Neural progenitor cell (in vitro differentiated cells): ENCODE results near the gene CYP2A13. TPM values are rescaled to one million over a fixed set of nuclear protein-coding genes. Genes with fewer than 3 reads are reported as not detected.

Experiments used
- DNase-seq: peaks from one replicate; pipeline ENCODE4 v3.0.0-alpha.2; 2016; ENCODE audit warnings: low spot score
- H2AFZ ChIP-seq: fragments of 200-600 bp; sonication (generic); replicated peaks from 2 replicates; pipeline ENCODE4 v1.6.1; 2016; ENCODE audit warnings: antibody characterized with exemption
- H3F3A ChIP-seq: fragments of 200-600 bp; sonication (generic); 2 replicates; pipeline ENCODE4 v1.6.1; 2016; ENCODE audit warnings: antibody characterized with exemption, low read depth
- H3K27ac ChIP-seq: fragments of 200-600 bp; sonication (generic); 2 replicates; pipeline ENCODE4 v1.5.1; 2016; ENCODE audit warnings: mild to moderate bottlenecking
- H3K27me3 ChIP-seq: fragments of 200-600 bp; sonication (generic); 2 replicates; pipeline ENCODE4 v1.6.1; 2016; ENCODE audit warnings: mild to moderate bottlenecking, moderate library complexity
- H3K36me3 ChIP-seq: fragments of 200-600 bp; sonication (generic); 2 replicates; pipeline ENCODE4 v1.5.1; 2016
- H3K4me1 ChIP-seq: fragments of 200-600 bp; sonication (generic); 2 replicates; pipeline ENCODE4 v1.6.1; 2016; ENCODE audit warnings: mixed run types
- H3K4me2 ChIP-seq: fragments of 200-600 bp; sonication (generic); 2 replicates; pipeline ENCODE4 v1.6.1; 2016
- H3K4me3 ChIP-seq: fragments of 200-600 bp; sonication (generic); 2 replicates; pipeline ENCODE4 v1.5.1; 2016
- H3K79me2 ChIP-seq: fragments of 200-600 bp; sonication (generic); 2 replicates; pipeline ENCODE4 v1.6.1; 2016; ENCODE audit warnings: low read depth
- H3K9ac ChIP-seq: fragments of 200-600 bp; sonication (generic); 2 replicates; pipeline ENCODE4 v1.6.1; 2016
- H3K9me3 ChIP-seq: fragments of 200-600 bp; sonication (generic); 2 replicates; pipeline ENCODE4 v1.5.1; 2016; ENCODE audit warnings: low read depth
- H4K20me1 ChIP-seq: fragments of 200-600 bp; sonication (generic); 2 replicates; pipeline ENCODE4 v1.6.1; 2016; ENCODE audit warnings: low read depth
- H3K27ac Mint-ChIP-seq: 3 replicates; pipeline ENCODE4 v1.8.0; 2021; ENCODE audit warnings: mixed read lengths
- H3K27me3 Mint-ChIP-seq: 2 replicates; pipeline ENCODE4 v1.8.0; 2022; ENCODE audit warnings: low read depth, mild to moderate bottlenecking, inconsistent platforms, moderate library complexity, mixed read lengths; ENCODE audit not compliant: insufficient read depth
- H3K36me3 Mint-ChIP-seq: 3 replicates; pipeline ENCODE4 v1.8.0; 2021; ENCODE audit warnings: mixed read lengths
- H3K4me1 Mint-ChIP-seq: 3 replicates; pipeline ENCODE4 v1.8.0; 2021; ENCODE audit warnings: mixed read lengths
- H3K4me3 Mint-ChIP-seq: 3 replicates; pipeline ENCODE4 v1.8.0; 2021; ENCODE audit warnings: mild to moderate bottlenecking, moderate library complexity, mixed read lengths
- H3K9me3 Mint-ChIP-seq: 3 replicates; pipeline ENCODE4 v1.8.0; 2020; ENCODE audit warnings: mixed read lengths
- EZH2 ChIP-seq: fragments of 200-600 bp; sonication (generic); IDR thresholded peaks from 2 replicates; pipeline ENCODE4 v1.6.1; 2017; ENCODE audit warnings: antibody characterized with exemption, mild to moderate bottlenecking, moderate library complexity
- EZH2phosphoT487 ChIP-seq: fragments of 200-600 bp; sonication (generic); IDR thresholded peaks from 2 replicates; pipeline ENCODE4 v1.6.1; 2017; ENCODE audit warnings: antibody characterized with exemption
- total RNA-seq: library from RNA; depleted of rRNA; stranded (reverse); fragments of >200 nt; gene quantifications from 2 replicates; pipeline ENCODE4 v1.2.3, GENCODE V29; 2015; ENCODE audit warnings: low replicate concordance
- TF ChIP-seq, protein P1 (sequence below): fragments of 200-600 bp; sonication (generic); IDR thresholded peaks from 2 replicates; pipeline ENCODE4 v1.5.1; 2017; ENCODE audit warnings: antibody characterized with exemption, mild to moderate bottlenecking

The CYP2A13 gene
- total RNA-seq, 1 donor from 2014 or later, result not detected

DNA sequence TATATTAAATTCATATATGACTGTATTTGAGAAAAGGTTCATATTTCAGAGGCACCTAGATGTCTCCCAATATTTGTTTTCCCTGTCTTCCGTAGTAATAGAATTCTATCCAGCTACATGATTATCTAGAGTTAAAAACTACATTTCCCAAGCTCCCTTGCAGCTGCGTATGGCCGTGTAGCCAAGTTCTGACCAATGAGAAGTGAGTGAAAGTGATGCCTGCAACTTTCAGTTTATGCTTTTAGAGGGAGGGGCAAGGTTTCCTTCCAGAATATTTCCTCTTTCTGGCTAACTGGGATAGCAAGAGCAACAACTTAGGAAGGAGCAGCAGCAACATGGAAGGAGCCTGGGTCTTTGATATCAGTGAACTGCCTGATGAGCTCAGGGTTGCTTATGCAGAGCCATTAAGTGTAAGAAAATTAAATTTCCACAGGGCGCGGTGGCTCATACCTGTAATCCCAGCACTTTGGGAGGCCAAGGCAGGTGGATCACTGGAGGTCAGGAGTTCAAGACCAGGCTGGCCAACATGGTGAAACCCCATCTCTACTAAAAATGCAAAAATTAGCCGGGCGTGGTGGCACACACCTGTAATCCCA, 23.2 kb upstream of the CYP2A13 start:
- H3K9me3 Mint-ChIP-seq, result no peaks in the 10 kb centered on the region
- H3K27me3 ChIP-seq, result no peaks in the 10 kb centered on the region
- no peak overlapping the region for H3K4me3 Mint-ChIP-seq
- H3K27me3 Mint-ChIP-seq, result peaks cover 6% of the 10 kb centered on the region
- no peak overlapping the region for H3K27ac Mint-ChIP-seq
- no peak overlapping the region for H3K9ac ChIP-seq
- no peaks in the 10 kb centered on the region for H3K36me3 Mint-ChIP-seq
- H3K36me3 ChIP-seq, result no peaks in the 10 kb centered on the region
- peak; percentile 38 for DNase-seq
- no peaks in the 10 kb centered on the region for H3K4me1 Mint-ChIP-seq
- H3K27ac ChIP-seq, result no peak overlapping the region
- no peaks in the 10 kb centered on the region for H3F3A ChIP-seq
- H3K4me3 ChIP-seq, result no peak overlapping the region
- H2AFZ ChIP-seq, result peak overlapping the region; percentile 93
- H4K20me1 ChIP-seq, result no peaks in the 10 kb centered on the region
- H3K4me1 ChIP-seq, result no peaks in the 10 kb centered on the region
- H3K4me2 ChIP-seq, result peak overlapping the region; percentile 38
- no peaks in the 10 kb centered on the region for H3K79me2 ChIP-seq
- TF ChIP-seq, protein P1, sequence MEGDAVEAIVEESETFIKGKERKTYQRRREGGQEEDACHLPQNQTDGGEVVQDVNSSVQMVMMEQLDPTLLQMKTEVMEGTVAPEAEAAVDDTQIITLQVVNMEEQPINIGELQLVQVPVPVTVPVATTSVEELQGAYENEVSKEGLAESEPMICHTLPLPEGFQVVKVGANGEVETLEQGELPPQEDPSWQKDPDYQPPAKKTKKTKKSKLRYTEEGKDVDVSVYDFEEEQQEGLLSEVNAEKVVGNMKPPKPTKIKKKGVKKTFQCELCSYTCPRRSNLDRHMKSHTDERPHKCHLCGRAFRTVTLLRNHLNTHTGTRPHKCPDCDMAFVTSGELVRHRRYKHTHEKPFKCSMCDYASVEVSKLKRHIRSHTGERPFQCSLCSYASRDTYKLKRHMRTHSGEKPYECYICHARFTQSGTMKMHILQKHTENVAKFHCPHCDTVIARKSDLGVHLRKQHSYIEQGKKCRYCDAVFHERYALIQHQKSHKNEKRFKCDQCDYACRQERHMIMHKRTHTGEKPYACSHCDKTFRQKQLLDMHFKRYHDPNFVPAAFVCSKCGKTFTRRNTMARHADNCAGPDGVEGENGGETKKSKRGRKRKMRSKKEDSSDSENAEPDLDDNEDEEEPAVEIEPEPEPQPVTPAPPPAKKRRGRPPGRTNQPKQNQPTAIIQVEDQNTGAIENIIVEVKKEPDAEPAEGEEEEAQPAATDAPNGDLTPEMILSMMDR, result no peak
- no peak for TF ChIP-seq EZH2phosphoT487
- no peak for TF ChIP-seq EZH2
- H3K9me3 ChIP-seq, result no peaks in the 10 kb centered on the region

DNA sequence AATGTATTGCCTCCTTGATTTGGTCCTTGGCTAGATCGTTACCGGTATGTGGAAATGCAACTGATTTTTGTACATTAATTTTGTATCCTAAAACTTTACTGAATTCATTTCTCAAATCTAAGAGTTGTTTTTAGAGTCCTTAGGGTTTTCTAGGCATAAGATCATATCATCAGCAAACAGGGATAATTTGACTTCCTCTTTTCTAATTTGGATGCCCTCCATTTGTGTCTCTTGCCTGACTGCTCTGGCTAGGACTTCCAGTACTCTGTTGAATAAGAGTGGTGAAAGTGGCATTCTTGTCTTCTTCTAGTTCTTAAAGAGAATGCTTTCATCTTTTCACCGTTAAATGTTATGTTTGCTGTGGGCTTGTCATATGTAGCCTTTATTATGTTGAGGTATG, 12.0 kb upstream of the CYP2A13 start:
- H3K4me2 ChIP-seq, result no peak overlapping the region
- no peaks in the 10 kb centered on the region for H3K4me1 ChIP-seq
- no peak overlapping the region for H3K27ac ChIP-seq
- no peaks in the 10 kb centered on the region for H3K9me3 ChIP-seq
- Mint-ChIP-seq H3K27me3 (peaks cover 3% of the 10 kb centered on the region), H3K4me3 (no peak overlapping the region), H3K36me3 (no peaks in the 10 kb centered on the region), H3K27ac (no peak overlapping the region), H3K9me3 (peaks cover 2% of the 10 kb centered on the region), H3K4me1 (no peaks in the 10 kb centered on the region)
- no peak overlapping the region for H3K9ac ChIP-seq
- H3K4me3 ChIP-seq, result no peak overlapping the region
- H3K36me3 ChIP-seq, result no peaks in the 10 kb centered on the region
- no peaks in the 10 kb centered on the region for H3F3A ChIP-seq
- no peaks in the 10 kb centered on the region for H3K27me3 ChIP-seq
- no peak for DNase-seq
- H4K20me1 ChIP-seq, result no peaks in the 10 kb centered on the region
- H2AFZ ChIP-seq, result no peak overlapping the region
- no peaks in the 10 kb centered on the region for H3K79me2 ChIP-seq
- TF ChIP-seq EZH2 (no peak), EZH2phosphoT487 (no peak)
- TF ChIP-seq, protein P1, result no peak

DNA sequence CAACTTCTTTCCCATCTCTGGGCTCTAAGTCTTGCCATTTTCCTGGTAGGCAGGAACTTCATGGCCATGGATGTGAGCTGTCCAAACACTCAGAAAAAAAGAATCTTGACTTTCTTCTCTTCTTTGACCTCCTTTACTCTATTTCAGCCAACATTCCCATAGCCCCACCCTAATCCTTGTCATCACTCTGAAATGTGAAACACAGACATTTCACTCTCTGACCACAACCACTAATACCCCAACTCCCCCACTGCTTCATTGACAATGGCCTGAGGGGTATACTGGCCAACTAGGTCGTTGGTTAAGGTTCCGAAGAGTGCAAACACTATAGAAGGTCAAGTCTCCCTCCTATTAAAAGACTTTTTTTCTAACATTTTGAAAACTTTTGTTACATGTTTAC, 4.7 kb upstream of the CYP2A13 start:
- H3K4me3 Mint-ChIP-seq, result no peak overlapping the region
- Histone ChIP-seq H3K9me3 (no peaks in the 10 kb centered on the region), H3K4me2 (no peak overlapping the region), H3K27ac (no peak overlapping the region), H3K4me1 (peaks cover 4% of the 10 kb centered on the region), H4K20me1 (no peaks in the 10 kb centered on the region), H3F3A (no peaks in the 10 kb centered on the region), H2AFZ (no peak overlapping the region), H3K79me2 (no peaks in the 10 kb centered on the region), H3K9ac (no peak overlapping the region), H3K27me3 (peaks cover 13% of the 10 kb centered on the region), H3K4me3 (no peak overlapping the region), H3K36me3 (no peaks in the 10 kb centered on the region)
- TF ChIP-seq, protein P1, result no peak
- TF ChIP-seq EZH2 (no peak), EZH2phosphoT487 (no peak)
- H3K36me3 Mint-ChIP-seq, result no peaks in the 10 kb centered on the region
- no peak overlapping the region for H3K27ac Mint-ChIP-seq
- DNase-seq, result no peak
- peaks cover 19% of the 10 kb centered on the region for H3K27me3 Mint-ChIP-seq
- no peaks in the 10 kb centered on the region for H3K4me1 Mint-ChIP-seq
- H3K9me3 Mint-ChIP-seq, result peaks cover 2% of the 10 kb centered on the region
